Activated T-helper 1 cell treated with anti-CD3 and anti-CD28 coated beads, Interleukin-2, amount 50 U/mL, for 16 hours (primary cell): ENCODE data around the gene RASAL1.

Experiments
- DNase-seq, 2 donors: peaks; one replicate each; pipeline ENCODE4 v3.0.0-alpha.2; 2020; ENCODE audit warnings: low read depth in 1 of 2, low spot score in 1 of 2

Gene RASAL1

GRCh38 chr12:113098441-113099028 is 37.0 kb downstream of the RASAL1 start:
- DNase-seq, result peak; percentile 33 to 37

GRCh38 chr12:113097716-113098440 is 37.7 kb downstream of the RASAL1 start:
- DNase-seq, result no peak

GRCh38 chr12:113096675-113097461 is 38.7 kb downstream of the RASAL1 start:
- no peak for DNase-seq

DNA sequence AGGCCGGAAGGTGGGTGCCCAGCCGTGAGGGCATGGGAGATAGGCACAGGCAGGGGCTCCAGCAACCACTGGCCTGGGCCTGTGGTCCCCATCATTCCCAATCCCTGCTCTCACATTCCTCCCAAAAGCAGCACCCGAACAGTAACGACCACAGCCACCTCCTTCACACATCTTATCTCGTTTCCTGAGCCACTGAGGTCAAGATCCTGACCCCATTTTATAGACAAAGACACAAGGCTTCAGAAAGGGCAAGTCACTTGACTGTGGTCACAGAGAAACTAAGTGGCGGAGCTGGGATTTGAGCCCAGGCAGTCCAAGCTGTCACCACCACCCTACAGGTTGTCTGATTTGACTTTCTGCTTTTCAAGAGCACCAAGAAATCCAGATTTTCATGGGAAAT is 40.2 kb downstream of the RASAL1 start:
- DNase-seq, result no peak

GRCh38 chr12:113094738-113095137 is 40.8 kb downstream of the RASAL1 start:
- no peak for DNase-seq

DNA sequence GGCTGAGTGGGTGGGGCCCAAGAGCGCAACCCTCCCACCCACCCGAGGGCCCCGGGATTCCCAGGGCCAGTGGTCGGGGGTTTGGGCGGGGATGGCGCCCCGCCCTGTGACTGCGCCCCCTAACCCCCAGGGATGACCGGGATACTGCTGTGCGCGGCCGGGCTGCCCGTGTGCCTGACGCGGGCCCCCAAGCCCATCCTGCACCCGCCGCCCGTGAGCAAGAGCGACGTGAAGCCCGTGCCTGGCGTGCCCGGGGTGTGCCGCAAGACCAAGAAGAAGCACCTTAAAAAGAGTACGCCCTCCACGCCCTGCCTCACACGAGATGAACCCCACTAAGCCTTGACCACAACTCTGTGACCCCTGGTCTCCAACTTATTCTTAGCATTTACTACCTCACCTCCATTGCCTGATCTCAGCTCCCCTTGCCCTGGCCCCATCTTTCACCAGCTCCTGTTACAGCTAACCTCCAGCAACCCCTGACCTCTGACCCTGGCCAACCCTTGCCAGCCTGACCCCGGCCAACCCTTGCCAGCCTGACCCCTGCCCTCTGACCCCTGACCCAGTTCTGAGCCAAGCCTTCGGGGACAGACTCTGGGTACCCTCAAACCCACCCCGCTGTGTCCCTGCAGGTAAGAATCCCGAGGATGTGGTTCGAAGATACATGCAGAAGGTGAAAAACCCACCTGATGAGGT is 42.0 kb downstream of the RASAL1 start:
- no peak for DNase-seq

DNA sequence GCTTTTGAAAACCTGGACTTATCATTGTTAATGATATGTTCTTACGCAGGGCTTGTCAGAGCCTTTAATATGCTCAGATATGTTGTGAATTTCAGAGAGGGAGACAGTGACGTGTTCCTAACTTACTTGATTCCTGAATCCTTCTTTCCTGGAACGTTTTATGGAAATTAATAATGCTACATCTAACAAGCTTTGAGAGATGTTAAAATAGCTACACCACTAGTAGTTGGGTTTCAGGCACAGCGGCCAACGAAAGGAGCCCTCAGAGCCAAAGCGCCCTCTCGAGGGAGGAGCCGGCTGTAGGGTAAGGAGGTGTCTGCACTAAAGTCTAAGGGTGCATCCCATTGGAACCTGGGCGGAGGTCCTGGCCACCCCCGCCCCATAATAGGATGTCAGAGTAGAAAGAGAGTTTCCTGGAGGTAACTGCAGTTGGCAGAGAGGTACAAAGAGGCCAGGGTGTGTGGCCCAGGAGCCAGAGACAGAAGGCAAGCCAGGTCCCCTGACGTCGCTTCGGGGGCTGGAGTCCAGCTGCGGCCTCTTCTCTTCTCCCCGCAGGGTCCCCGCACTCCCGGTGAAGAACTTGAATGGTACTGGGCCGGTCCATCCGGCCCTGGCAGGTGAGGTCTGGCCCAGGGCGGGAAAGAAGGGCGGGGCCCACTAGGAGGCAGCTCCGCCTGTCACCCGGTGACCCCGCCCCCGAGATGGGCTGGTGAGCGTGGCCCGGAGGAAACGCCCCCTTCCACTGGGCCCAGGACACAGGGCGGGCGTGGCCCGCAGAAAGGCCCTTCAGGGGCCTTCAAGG is 42.8 kb downstream of the RASAL1 start:
- DNase-seq, result no peak

- no peak for DNase-seq
These were observed 44.1 kb downstream of the RASAL1 start for GRCh38 chr12:113091506-113091905.

DNA sequence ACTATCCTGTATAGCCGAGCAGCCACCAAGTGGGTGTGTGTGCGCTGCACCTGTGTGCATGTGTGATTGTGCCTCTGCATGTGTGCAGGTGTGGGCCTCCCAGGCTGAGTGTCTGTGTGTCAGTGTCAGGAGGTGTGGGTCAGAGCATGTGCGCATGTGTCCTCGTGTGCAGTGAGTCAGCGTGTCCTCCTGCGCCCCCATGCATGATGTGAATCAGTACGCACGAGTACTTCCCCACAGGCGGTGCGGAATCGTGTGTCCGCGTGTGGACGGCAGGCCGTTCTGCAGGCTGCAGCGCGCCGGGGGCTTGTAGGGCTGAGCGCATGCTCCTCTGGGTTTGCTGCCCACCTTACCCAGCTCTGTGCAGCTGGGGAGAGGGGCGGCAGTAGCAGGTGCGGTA is 44.8 kb downstream of the RASAL1 start:
- DNase-seq, result no peak

GRCh38 chr12:113089839-113090238 is 45.7 kb downstream of the RASAL1 start:
- no peak for DNase-seq

DNA sequence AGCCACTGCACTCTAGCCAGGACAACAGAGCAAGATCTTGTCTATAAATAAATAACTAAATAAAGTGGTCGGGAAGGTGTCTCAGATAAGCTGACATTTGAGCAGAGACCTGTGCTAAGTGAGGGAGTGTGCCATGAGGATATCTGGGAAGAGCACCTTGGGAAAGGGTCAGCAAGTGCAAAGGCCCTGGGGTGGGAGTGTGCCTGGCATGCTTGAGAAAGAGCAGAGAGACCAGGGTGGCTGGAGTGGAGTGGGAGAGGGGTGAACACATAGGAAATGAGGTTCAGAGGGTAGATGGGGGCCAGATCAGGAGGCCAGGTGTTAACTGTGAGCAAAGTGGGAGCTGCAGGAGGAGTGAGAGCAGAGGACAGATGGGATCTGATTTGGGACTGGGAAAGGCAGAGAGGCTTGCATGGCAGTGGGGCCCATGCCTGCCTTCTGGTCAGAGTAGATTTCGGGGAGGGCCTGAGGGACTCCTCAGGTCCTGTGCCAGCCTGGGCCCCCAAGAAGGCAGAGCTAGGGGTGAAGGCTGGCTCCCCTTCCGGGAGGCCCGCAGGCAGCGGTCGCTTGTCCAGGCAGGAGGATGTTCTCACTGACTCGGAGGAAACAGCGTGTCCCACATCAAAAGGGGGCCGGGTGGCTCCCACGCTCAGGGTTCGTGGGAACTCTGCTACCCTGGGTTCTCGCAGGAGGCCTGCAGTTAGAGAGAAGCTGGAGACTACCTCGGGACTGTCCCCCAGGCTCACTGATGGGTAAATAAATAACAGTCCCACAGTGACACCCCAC is 46.4 kb downstream of the RASAL1 start:
- DNase-seq, result peak; percentile 23 to 34

DNA sequence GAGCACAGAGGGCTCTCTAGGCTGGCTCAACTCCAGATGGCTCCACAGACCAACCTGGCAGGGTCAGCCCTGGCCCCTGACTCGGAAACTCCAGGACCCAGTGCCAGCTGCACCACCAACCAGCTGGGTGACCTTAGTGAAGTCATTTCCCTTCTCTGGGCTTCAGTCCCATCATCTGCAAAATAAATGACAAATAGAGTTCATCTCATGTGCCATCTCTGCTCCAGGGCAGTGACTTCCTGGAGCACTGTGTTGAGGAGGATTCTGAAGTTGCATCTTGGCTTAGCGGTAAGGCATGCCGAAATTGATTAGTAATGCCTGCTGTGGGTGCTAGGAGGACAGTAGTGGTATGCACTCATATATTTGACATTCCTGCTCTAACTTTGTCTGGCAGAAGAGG is 47.5 kb downstream of the RASAL1 start:
- no peak for DNase-seq

GRCh38 chr12:113087193-113087592 is 48.4 kb downstream of the RASAL1 start:
- no peak for DNase-seq

- no peak for DNase-seq
These were observed 49.1 kb downstream of the RASAL1 start for GRCh38 chr12:113086249-113087164.

DNA sequence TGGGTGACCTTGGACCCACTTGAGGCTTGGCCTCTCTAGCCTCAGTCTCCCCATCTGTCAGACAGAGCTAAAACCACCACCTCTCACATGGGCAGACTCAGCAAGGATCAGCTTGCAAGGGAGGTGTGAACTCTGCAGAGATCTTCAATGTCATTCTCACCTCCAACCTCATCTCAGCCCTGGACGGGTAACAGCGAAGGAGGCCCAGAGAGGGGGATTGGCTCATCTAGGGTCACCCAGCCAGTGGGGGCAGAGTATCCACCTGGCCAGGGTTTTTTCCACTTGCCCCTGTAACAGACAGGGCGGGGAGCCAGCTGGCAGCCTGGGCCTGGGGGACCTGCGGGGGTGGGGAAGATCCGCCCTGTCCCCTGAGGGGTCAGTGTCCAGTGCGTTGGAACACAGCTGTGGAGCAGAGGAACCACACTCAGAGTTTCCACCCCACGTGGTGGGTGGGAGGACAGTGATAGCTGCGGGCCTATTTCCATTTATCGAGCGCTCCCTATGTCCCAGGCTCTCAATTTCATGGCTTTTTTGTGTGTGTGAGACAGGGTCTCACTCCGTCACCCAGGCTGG is 51.6 kb downstream of the RASAL1 start:
- DNase-seq, result no peak

DNA sequence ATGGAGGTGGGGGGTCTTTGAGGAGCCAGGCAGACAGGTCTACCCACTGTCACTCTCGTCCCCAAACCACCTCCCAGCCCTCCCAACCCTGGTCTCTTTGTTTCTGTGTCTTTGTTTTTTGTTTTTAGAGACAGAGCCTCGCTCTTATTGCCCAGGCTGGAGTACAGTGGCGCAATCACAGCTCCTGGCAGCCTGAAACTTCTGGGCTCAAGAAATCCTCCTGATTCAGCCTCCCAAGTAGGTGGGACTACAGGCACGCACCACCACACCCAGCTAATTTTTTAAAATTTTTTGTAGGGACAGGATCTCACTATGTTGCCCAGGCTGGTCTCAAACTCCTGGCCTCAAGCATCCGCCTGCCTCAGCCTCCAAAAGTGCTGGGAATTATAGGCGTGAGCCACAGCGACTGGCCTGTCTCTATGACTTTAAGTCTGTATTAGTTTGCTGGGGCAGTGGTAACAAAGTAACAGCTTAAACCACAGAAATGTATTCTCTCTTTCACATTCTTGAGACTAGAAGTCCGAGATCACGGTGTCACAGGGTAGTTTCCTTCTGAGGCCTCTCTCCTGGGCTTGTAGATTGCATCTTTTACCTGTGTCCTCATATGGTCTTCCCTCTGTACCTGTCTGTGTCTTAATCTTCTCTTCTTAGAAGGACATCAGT is 52.9 kb downstream of the RASAL1 start:
- no peak for DNase-seq

DNA sequence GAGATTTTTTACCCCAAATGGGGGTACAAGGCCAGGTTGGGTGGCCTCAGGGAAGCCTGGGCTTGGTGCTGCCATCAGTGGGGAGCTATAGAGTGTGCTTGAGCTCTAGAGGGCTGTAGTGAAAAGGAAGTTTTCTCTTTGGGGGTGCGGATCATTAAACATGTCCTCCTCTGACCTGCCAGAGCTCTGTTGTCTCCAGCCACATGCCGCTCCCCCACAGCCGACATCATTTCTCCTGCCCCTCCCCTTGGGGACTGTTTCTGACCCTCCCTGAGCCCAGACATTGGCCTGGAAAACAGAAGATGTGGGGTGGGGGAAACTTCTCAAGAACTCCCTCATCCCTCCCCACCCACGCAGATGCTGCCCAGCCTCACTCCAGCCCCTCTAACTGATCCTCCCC is 53.7 kb downstream of the RASAL1 start:
- DNase-seq, result no peak

- DNase-seq, result no peak
These were observed 57.7 kb downstream of the RASAL1 start for GRCh38 chr12:113077859-113078255.
